GM12878 (cell line): ENCODE results near the gene TFCP2L1. TPM values are rescaled to one million over a fixed set of nuclear protein-coding genes. Genes with fewer than 3 reads are reported as not detected.

Experiments
- ATAC-seq: fragments of 200-7000 bp; cut with Tn5 transposase; 3 replicates; pipeline ENCODE4 v1.9.1; 2020; ENCODE audit warnings: mild to moderate bottlenecking, moderate library complexity
- BruUV-seq: library from RNA; stranded (reverse); fragments of 400-500 nt; replicated peaks from 2 replicates; lab custom pipeline; 2021; lab: Mats Ljungman, UMichigan
- CTCF ChIA-PET: fragments of 300-600 bp; sonication (Branson Sonifier 250); formaldehyde crosslinking; extraction: SDS; loops from one replicate; lab custom pipeline; 2021; ENCODE audit warnings: inconsistent platforms; lab: Yijun Ruan, JAX
- POLR2A ChIA-PET: fragments of 350-600 bp; formaldehyde crosslinking; extraction: SDS; loops from one replicate; lab custom pipeline; 2021; ENCODE audit warnings: inconsistent platforms; lab: Charles Lee
- RAD21 ChIA-PET: fragments of 300-600 bp; sonication (Branson Sonifier 250); formaldehyde crosslinking; loops from one replicate; lab custom pipeline; 2023; ENCODE audit warnings: antibody characterized with exemption; ENCODE audit not compliant: unreplicated experiment; lab: Charles Lee
- SMC1A ChIA-PET: fragments of 300-600 bp; sonication (Branson Sonifier 250); formaldehyde crosslinking; loops from one replicate; lab custom pipeline; 2023; ENCODE audit not compliant: unreplicated experiment, uncharacterized antibody; lab: Charles Lee
- DNase-seq: peaks from one replicate; pipeline ENCODE4 v3.0.0-alpha.2; 2011; ENCODE audit warnings: low read depth, low spot score
- FAIRE-seq: peaks from 3 replicates; lab custom pipeline; 2011; peaks lifted over from hg19 to GRCh38; lab: Jason Lieb, UNC
- H2AFZ ChIP-seq: 2 replicates; pipeline ENCODE4 v1.6.0; 2011; ENCODE audit warnings: low read depth, low read length, control low read depth; ENCODE audit not compliant: control insufficient read depth
- H3K27ac ChIP-seq: 2 replicates; pipeline ENCODE4 v1.5.1; 2011; ENCODE audit warnings: control low read depth; ENCODE audit not compliant: control insufficient read depth, insufficient read depth
- H3K27me3 ChIP-seq, 2 experiments: replicated peaks in 1 of 2; 2 replicates each; pipeline versions ENCODE4 v1.6.0 to v1.6.1; 2011; ENCODE audit warnings: low read length in 1 of 2; ENCODE audit not compliant: control insufficient read depth in 2 of 2, insufficient read depth in 2 of 2
- H3K36me3 ChIP-seq, 2 experiments: 2 replicates each; pipeline ENCODE4 v1.5.1; 2011; ENCODE audit warnings: low read length in 1 of 2; ENCODE audit not compliant: control insufficient read depth in 2 of 2, insufficient read depth in 2 of 2
- H3K4me1 ChIP-seq: 2 replicates; pipeline ENCODE4 v1.6.1; 2011; ENCODE audit warnings: mild to moderate bottlenecking, low read length, moderate library complexity, mixed read lengths; ENCODE audit not compliant: control insufficient read depth, insufficient read depth
- H3K4me2 ChIP-seq: 2 replicates; pipeline ENCODE4 v1.6.0; 2011; ENCODE audit warnings: control low read depth; ENCODE audit not compliant: control insufficient read depth, insufficient read depth
- H3K4me3 ChIP-seq: fragments of 200-600 bp; sonication (generic); 2 replicates; pipeline ENCODE4 v1.5.1; 2016
- H3K79me2 ChIP-seq: 2 replicates; pipeline ENCODE4 v1.6.0; 2011; ENCODE audit warnings: low read length; ENCODE audit not compliant: control insufficient read depth, insufficient read depth
- H3K9ac ChIP-seq: 2 replicates; pipeline ENCODE4 v1.8.0; 2011; ENCODE audit warnings: low read length, control low read depth, mixed read lengths; ENCODE audit not compliant: control insufficient read depth, insufficient read depth
- H3K9me3 ChIP-seq: replicated peaks from 3 replicates; pipeline ENCODE4 v1.5.1; 2011; ENCODE audit warnings: mild to moderate bottlenecking, low read length; ENCODE audit not compliant: control insufficient read depth, insufficient read depth
- H4K20me1 ChIP-seq: 2 replicates; pipeline ENCODE4 v1.6.0; 2011; ENCODE audit not compliant: control insufficient read depth, insufficient read depth
- BCL11A ChIP-seq: IDR thresholded peaks from 2 replicates; pipeline ENCODE4 v1.6.1; 2011; ENCODE audit warnings: low read depth, low read length
- BMI1 ChIP-seq: fragments of 450-650 bp; IDR thresholded peaks from 2 replicates; pipeline ENCODE4 v1.6.1; 2016; ENCODE audit warnings: mild to moderate bottlenecking, moderate library complexity, borderline replicate concordance
- FOXM1 ChIP-seq: IDR thresholded peaks from 2 replicates; pipeline ENCODE4 v1.6.1; 2012; ENCODE audit warnings: low read depth, mild to moderate bottlenecking, inconsistent platforms, low read length, moderate library complexity
- HCFC1 ChIP-seq: fragments of 150-350 bp; IDR thresholded peaks from 2 replicates; pipeline ENCODE4 v1.6.1; 2014; ENCODE audit warnings: low read length
- KAT2A ChIP-seq: conservative IDR thresholded peaks from 2 replicates; pipeline ENCODE4 v1.6.1; 2011; ENCODE audit warnings: low read depth, low read length; ENCODE audit not compliant: control insufficient read depth
- KLF5 ChIP-seq: fragments of 450-650 bp; IDR thresholded peaks from 2 replicates; pipeline ENCODE4 v1.6.1; 2014; ENCODE audit warnings: mild to moderate bottlenecking; ENCODE audit not compliant: partially characterized antibody
- MEF2A ChIP-seq: IDR thresholded peaks from 2 replicates; pipeline ENCODE4 v1.6.1; 2011; ENCODE audit warnings: low read depth, mild to moderate bottlenecking, low read length, moderate library complexity; ENCODE audit not compliant: insufficient read depth
- PAX8 ChIP-seq: fragments of 450-650 bp; IDR thresholded peaks from 2 replicates; pipeline ENCODE4 v1.6.1; 2017; ENCODE audit warnings: mild to moderate bottlenecking, moderate library complexity
- RAD51 ChIP-seq: fragments of 450-650 bp; IDR thresholded peaks from 2 replicates; pipeline ENCODE4 v1.6.1; 2016; ENCODE audit warnings: moderate library complexity, mild to moderate bottlenecking, inconsistent platforms
- RB1 ChIP-seq: fragments of 450-650 bp; formaldehyde crosslinking; IDR thresholded peaks from 2 replicates; pipeline ENCODE4 v1.6.1; 2017; ENCODE audit warnings: mild to moderate bottlenecking, borderline replicate concordance
- RBBP5 ChIP-seq: fragments of 200-600 bp; sonication (generic); conservative IDR thresholded peaks from 2 replicates; pipeline ENCODE4 v1.6.1; 2016
- SIX5 ChIP-seq: IDR thresholded peaks from 2 replicates; pipeline ENCODE4 v1.6.1; 2011; ENCODE audit warnings: mild to moderate bottlenecking, low read depth, low read length, moderate library complexity; ENCODE audit not compliant: severe bottlenecking
- SREBF2 ChIP-seq: IDR thresholded peaks from 2 replicates; pipeline ENCODE4 v1.6.1; 2012; ENCODE audit warnings: mild to moderate bottlenecking, low read length
- SUZ12 ChIP-seq: fragments of 200-600 bp; sonication (generic); IDR thresholded peaks from one replicate; pipeline ENCODE4 v1.6.1; 2018; ENCODE audit warnings: antibody characterized with exemption, mild to moderate bottlenecking; ENCODE audit not compliant: unreplicated experiment
- TCF7 ChIP-seq: IDR thresholded peaks from 2 replicates; pipeline ENCODE4 v1.6.1; 2014; ENCODE audit warnings: antibody characterized with exemption, borderline replicate concordance
- WRNIP1 ChIP-seq: IDR thresholded peaks from 2 replicates; pipeline ENCODE4 v1.6.1; 2011; ENCODE audit warnings: low read depth, low read length, improper control_type of control experiment, borderline replicate concordance
- YBX1 ChIP-seq: fragments of 450-650 bp; IDR thresholded peaks from 2 replicates; pipeline ENCODE4 v1.6.1; 2016; ENCODE audit warnings: antibody characterized with exemption
- WGBS: methylation state at CpG from one replicate; pipeline ENCODE4 v1.1.6; 2016; ENCODE audit warnings: low lambda C conversion rate; ENCODE audit not compliant: insufficient replicate concordance, insufficient coverage; ENCODE audit errors: missing lambda C conversion rate; 5-methylcytosine and 5-hydroxymethylcytosine counted together
- in situ Hi-C: fragments of 300-500 bp; cut with MboI; formaldehyde crosslinking; loops from 9 replicates; pipeline ENCODE4 v1.14.3; 2018; ENCODE audit warnings: mixed read lengths
- intact Hi-C: fragments of 100-400 bp; cut with micrococcal nuclease; formaldehyde crosslinking; loops from one replicate; pipeline ENCODE4 v1.14.2; 2022; ENCODE audit not compliant: unreplicated experiment
- polyA plus RNA-seq, 11 experiments: library from polyadenylated mRNA; depleted of rRNA in 4 of 11; unstranded in 6 of 11; stranded (reverse) in 5 of 11; fragments of >200 nt; fragmentation: Nextera tagmentation in 4 of 11; fragmentation: Illumina TruSeq in 1 of 11; extraction: Ambion mirVana in 4 of 11; extraction: Trizol in 1 of 11; gene quantifications; 1 replicate in 1 of 11; 2 replicates in 10 of 11; pipeline versions ENCODE4 v1.2.1 to v1.2.3, GENCODE V29; 2011 to 2016; ENCODE audit warnings: inconsistent platforms in 2 of 11, missing spikeins in 2 of 11, low read depth in 1 of 11
- total RNA-seq, 4 experiments: library from RNA; depleted of rRNA in 3 of 4; stranded (reverse); fragments of >200 nt in 3 of 4; fragmentation: Illumina TruSeq in 1 of 4; extraction: Trizol in 1 of 4; gene quantifications; 2 replicates each; pipeline versions ENCODE4 v1.2.1 to v1.2.3, GENCODE V29; 2013 to 2021
- TF ChIP-seq, protein P1 (sequence below): fragments of 450-650 bp; conservative IDR thresholded peaks from 2 replicates; pipeline ENCODE4 v1.6.1; 2017; ENCODE audit warnings: mild to moderate bottlenecking, moderate library complexity
- TF ChIP-seq, protein P2 (sequence below): fragments of 450-650 bp; IDR thresholded peaks from 2 replicates; pipeline ENCODE4 v1.6.1; 2017; ENCODE audit warnings: low read depth, mild to moderate bottlenecking, moderate library complexity
- TF ChIP-seq, protein P3 (sequence below): fragments of 450-650 bp; IDR thresholded peaks from 2 replicates; pipeline ENCODE4 v1.6.1; 2017; ENCODE audit warnings: antibody characterized with exemption, mild to moderate bottlenecking, moderate library complexity

Gene TFCP2L1
- total and polyA plus RNA-seq, 10 of the 15 experiments (the other 5 are each of a cell fraction or from before 2014, with no cell fraction given), result 0.02 to 0.21 (median 0.09) TPM; not detected in 1

DNA sequence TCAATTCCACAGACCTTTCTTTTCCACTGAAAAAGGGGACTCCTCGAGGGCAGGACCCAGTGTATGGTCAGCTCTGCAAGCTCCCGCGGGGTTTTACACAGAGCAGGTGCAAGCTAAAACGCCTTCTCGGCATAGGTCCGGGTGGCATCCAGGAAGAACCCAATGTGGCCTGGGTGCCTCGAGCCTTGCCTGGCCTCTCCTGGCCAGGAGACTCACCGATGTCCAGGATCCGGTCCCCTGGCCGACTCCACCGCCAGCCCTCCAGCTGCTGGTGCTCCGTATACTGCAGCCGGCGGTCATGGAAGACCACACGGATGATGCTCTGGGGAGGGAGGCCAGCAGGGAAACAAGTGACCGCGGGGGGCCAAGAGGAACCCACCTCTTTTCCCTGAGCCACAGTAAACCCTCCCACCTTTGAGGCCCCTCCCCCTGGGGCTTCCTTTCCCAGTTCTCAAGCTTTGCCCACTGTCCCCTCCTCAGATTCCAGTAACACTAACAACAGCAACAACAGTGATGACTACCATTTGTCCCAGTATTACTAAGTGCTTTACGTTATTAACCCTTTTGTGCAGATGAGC is 36.1 kb downstream of the TFCP2L1 start:
- ChIA-PET CTCF (interaction anchor here (0.7 kb wide), 1 partner anchor 51 kb away, joined by 3 read pairs; no protein-coding TSS in a partner anchor), SMC1A (no interaction called here), RAD21 (no interaction called here), POLR2A (no interaction called here)
- FAIRE-seq, result no peak
- no peak for TF ChIP-seq PAX8
- no peak for TF ChIP-seq KAT2A
- no peak for TF ChIP-seq WRNIP1
- no peak for TF ChIP-seq TCF7
- TF ChIP-seq, protein P1, sequence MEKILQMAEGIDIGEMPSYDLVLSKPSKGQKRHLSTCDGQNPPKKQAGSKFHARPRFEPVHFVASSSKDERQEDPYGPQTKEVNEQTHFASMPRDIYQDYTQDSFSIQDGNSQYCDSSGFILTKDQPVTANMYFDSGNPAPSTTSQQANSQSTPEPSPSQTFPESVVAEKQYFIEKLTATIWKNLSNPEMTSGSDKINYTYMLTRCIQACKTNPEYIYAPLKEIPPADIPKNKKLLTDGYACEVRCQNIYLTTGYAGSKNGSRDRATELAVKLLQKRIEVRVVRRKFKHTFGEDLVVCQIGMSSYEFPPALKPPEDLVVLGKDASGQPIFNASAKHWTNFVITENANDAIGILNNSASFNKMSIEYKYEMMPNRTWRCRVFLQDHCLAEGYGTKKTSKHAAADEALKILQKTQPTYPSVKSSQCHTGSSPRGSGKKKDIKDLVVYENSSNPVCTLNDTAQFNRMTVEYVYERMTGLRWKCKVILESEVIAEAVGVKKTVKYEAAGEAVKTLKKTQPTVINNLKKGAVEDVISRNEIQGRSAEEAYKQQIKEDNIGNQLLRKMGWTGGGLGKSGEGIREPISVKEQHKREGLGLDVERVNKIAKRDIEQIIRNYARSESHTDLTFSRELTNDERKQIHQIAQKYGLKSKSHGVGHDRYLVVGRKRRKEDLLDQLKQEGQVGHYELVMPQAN, result no peak
- no peak for TF ChIP-seq RB1
- TF ChIP-seq SREBF2, result no peak
- no peak for TF ChIP-seq SIX5
- TF ChIP-seq SUZ12, result no peak
- TF ChIP-seq, protein P2, sequence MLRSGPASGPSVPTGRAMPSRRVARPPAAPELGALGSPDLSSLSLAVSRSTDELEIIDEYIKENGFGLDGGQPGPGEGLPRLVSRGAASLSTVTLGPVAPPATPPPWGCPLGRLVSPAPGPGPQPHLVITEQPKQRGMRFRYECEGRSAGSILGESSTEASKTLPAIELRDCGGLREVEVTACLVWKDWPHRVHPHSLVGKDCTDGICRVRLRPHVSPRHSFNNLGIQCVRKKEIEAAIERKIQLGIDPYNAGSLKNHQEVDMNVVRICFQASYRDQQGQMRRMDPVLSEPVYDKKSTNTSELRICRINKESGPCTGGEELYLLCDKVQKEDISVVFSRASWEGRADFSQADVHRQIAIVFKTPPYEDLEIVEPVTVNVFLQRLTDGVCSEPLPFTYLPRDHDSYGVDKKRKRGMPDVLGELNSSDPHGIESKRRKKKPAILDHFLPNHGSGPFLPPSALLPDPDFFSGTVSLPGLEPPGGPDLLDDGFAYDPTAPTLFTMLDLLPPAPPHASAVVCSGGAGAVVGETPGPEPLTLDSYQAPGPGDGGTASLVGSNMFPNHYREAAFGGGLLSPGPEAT, result no peak
- TF ChIP-seq MEF2A, result no peak
- no peak for TF ChIP-seq BMI1
- TF ChIP-seq, protein P3, sequence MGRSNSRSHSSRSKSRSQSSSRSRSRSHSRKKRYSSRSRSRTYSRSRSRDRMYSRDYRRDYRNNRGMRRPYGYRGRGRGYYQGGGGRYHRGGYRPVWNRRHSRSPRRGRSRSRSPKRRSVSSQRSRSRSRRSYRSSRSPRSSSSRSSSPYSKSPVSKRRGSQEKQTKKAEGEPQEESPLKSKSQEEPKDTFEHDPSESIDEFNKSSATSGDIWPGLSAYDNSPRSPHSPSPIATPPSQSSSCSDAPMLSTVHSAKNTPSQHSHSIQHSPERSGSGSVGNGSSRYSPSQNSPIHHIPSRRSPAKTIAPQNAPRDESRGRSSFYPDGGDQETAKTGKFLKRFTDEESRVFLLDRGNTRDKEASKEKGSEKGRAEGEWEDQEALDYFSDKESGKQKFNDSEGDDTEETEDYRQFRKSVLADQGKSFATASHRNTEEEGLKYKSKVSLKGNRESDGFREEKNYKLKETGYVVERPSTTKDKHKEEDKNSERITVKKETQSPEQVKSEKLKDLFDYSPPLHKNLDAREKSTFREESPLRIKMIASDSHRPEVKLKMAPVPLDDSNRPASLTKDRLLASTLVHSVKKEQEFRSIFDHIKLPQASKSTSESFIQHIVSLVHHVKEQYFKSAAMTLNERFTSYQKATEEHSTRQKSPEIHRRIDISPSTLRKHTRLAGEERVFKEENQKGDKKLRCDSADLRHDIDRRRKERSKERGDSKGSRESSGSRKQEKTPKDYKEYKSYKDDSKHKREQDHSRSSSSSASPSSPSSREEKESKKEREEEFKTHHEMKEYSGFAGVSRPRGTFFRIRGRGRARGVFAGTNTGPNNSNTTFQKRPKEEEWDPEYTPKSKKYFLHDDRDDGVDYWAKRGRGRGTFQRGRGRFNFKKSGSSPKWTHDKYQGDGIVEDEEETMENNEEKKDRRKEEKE, result no peak
- no peak for TF ChIP-seq RAD51
- no peak for TF ChIP-seq RBBP5
- no peak for TF ChIP-seq FOXM1
- TF ChIP-seq KLF5, result no peak
- TF ChIP-seq BCL11A, result no peak
- TF ChIP-seq HCFC1, result no peak
- no peak for TF ChIP-seq YBX1
- Histone ChIP-seq H3K9me3 (no peaks in the 10 kb centered on the region), H3K27me3 (peaks cover 0 to 4% of the 10 kb centered on the region in 2 experiments; a peak in 2 of 4 replicates), H3K9ac (no peak overlapping the region), H3K4me1 (no peaks in the 10 kb centered on the region), H2AFZ (no peak overlapping the region), H3K4me3 (no peak overlapping the region), H3K27ac (no peak overlapping the region), H3K4me2 (no peak overlapping the region), H3K36me3 (no peaks in the 10 kb centered on the region), H4K20me1 (no peaks in the 10 kb centered on the region), H3K79me2 (no peaks in the 10 kb centered on the region)
- no TSS peak for BruUV-seq
- intact Hi-C loops, result no loop called here
- no peak for DNase-seq
- no peak for ATAC-seq
- WGBS, result 54% methylated on average over 18 of the region's 18 CpGs
- in situ Hi-C loops, result no loop called here
